ENCODE data around the gene ARPC5.
"Not testable (repeated sequence)": the region's sequence is repeated elsewhere in the genome, so short reads cannot be mapped to it uniquely, and the experiment has no call there.

The ARPC5 gene

GRCh38 chr1:183634429-183635065, 1.0 kb downstream of the ARPC5 start:
- H3K4me3 ChIP-seq (ENCODE audit: low read length) = peak overlapping the region; percentile 86
- DNase-seq (ENCODE audit: low read depth) = no peak
- TF ChIP-seq, protein P1, sequence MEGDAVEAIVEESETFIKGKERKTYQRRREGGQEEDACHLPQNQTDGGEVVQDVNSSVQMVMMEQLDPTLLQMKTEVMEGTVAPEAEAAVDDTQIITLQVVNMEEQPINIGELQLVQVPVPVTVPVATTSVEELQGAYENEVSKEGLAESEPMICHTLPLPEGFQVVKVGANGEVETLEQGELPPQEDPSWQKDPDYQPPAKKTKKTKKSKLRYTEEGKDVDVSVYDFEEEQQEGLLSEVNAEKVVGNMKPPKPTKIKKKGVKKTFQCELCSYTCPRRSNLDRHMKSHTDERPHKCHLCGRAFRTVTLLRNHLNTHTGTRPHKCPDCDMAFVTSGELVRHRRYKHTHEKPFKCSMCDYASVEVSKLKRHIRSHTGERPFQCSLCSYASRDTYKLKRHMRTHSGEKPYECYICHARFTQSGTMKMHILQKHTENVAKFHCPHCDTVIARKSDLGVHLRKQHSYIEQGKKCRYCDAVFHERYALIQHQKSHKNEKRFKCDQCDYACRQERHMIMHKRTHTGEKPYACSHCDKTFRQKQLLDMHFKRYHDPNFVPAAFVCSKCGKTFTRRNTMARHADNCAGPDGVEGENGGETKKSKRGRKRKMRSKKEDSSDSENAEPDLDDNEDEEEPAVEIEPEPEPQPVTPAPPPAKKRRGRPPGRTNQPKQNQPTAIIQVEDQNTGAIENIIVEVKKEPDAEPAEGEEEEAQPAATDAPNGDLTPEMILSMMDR (conservative IDR thresholded peaks at IDR 0.05; ENCODE audit: low read depth, low read length) = no peak

DNA sequence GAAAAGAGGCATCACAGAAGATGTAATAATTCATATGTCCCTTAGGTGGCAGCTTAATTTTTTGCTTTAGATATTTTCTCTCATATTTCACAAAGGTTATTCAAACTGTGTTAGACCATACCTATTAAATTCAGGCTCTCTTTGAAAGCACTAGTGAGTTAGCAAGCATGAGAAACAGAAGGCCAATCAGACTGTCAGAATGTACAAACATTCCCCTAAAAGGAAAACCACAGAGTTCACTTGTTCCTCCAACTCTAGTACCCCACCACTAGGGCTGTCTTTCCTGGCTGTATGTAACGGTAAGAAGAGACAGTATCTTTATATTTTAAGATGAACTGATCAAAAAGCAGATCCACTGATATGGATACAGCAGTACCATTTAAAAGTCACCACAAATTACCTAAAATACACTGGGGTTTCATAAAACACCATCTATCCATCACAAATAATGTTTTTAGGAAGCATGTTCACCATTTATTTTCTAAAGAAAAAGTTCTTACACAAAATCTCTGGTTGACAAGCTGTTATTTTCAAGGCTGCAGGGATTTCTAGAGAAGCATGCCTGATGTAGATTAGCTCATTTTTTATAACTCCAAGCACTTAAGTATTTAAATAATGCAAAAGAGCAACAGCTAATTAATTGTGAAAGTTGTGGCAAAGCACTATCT, 1.8 kb downstream of the ARPC5 start:
- DNase-seq (ENCODE audit: low read depth) = peak; percentile 72
- TF ChIP-seq, protein P1 (conservative IDR thresholded peaks at IDR 0.05; ENCODE audit: low read depth, low read length) = peak; percentile 55
- peak overlapping the region; percentile 86 for H3K4me3 ChIP-seq (ENCODE audit: low read length)

- H3K4me3 ChIP-seq (ENCODE audit: low read length) = peak overlapping the region; percentile 86
- DNase-seq (ENCODE audit: low read depth) = no peak
- TF ChIP-seq, protein P1 (conservative IDR thresholded peaks at IDR 0.05; ENCODE audit: low read depth, low read length) = no peak
These were observed 2.6 kb downstream of the ARPC5 start for GRCh38 chr1:183632964-183633363.

GRCh38 chr1:183632114-183632513, 3.5 kb downstream of the ARPC5 start:
- peak overlapping the region; percentile 86 for H3K4me3 ChIP-seq (ENCODE audit: low read length)
- TF ChIP-seq, protein P1 (conservative IDR thresholded peaks at IDR 0.05; ENCODE audit: low read depth, low read length) = no peak
- peak; percentile 40 for DNase-seq (ENCODE audit: low read depth)

- DNase-seq (ENCODE audit: low read depth) = peak; percentile 51
- TF ChIP-seq, protein P1 (conservative IDR thresholded peaks at IDR 0.05; ENCODE audit: low read depth, low read length) = no peak
- H3K4me3 ChIP-seq (ENCODE audit: low read length) = no peak overlapping the region
These were observed 4.8 kb downstream of the ARPC5 start for GRCh38 chr1:183630748-183631147.

DNA sequence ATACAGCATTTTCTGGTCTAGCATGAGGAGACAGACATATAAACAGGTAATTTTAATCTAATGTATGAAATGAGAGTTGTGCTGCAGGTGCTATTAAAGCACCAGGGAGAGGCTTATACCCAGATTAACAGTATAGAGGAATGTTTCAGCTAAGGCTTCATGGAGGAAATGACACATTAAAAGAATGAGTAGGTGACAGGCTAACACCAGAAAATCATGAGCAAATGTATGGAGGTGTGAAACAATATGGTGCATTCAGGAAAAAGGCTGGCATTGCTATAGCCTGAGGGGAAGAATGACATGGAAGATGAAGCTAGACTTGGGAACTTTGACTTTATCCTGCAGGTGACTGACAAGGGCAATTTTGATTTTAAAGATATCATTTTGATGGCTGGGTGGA, 7.0 kb downstream of the ARPC5 start:
- H3K4me3 ChIP-seq (ENCODE audit: low read length) = no peak overlapping the region
- no peak for DNase-seq (ENCODE audit: low read depth)
- TF ChIP-seq, protein P1 (conservative IDR thresholded peaks at IDR 0.05; ENCODE audit: low read depth, low read length) = no peak

GRCh38 chr1:183626236-183626635, 9.3 kb downstream of the ARPC5 start:
- not testable (repeated sequence) for H3K4me3 ChIP-seq (ENCODE audit: low read length); DNase-seq (ENCODE audit: low read depth)
